HepG2 (cell line): ENCODE measurements around the gene NCOA6. TPM values are rescaled to one million over a fixed set of nuclear protein-coding genes. Genes with fewer than 3 reads are reported as not detected.

ENCODE experiments used
- BCLAF1 ChIP-seq: fragments of 450-650 bp; IDR thresholded peaks from 2 replicates; pipeline ENCODE4 v1.6.1; 2017; ENCODE audit warnings: mild to moderate bottlenecking
- CSRNP1 ChIP-seq: sonication (generic); formaldehyde crosslinking; IDR thresholded peaks from 2 replicates; pipeline ENCODE4 v1.8.1; 2023; ENCODE audit warnings: mild to moderate bottlenecking, missing genetic modification reagents
- E2F1 ChIP-seq: sonication (generic); formaldehyde crosslinking; IDR thresholded peaks from 2 replicates; pipeline ENCODE4 v1.5.0; 2020; ENCODE audit warnings: missing genetic modification reagents
- ETS1 ChIP-seq: sonication (generic); formaldehyde crosslinking; IDR thresholded peaks from 2 replicates; pipeline ENCODE4 v1.4.0; 2020; ENCODE audit warnings: missing genetic modification reagents
- GLI4 ChIP-seq: sonication (generic); formaldehyde crosslinking; IDR thresholded peaks from 2 replicates; pipeline ENCODE4 v1.5.1; 2020; ENCODE audit warnings: missing genetic modification reagents, mild to moderate bottlenecking, moderate library complexity, borderline replicate concordance
- IKZF4 ChIP-seq: sonication (generic); formaldehyde crosslinking; IDR thresholded peaks from 2 replicates; pipeline ENCODE4 v1.5.1; 2020; ENCODE audit warnings: borderline replicate concordance, mild to moderate bottlenecking, low read depth, missing genetic modification reagents; ENCODE audit errors: not compliant biosample characterization
- IRF9 ChIP-seq: sonication (generic); formaldehyde crosslinking; IDR thresholded peaks from 2 replicates; pipeline ENCODE4 v1.8.0; 2022; ENCODE audit warnings: missing genetic modification reagents, mild to moderate bottlenecking, borderline replicate concordance
- NKX3-1 ChIP-seq: sonication (generic); formaldehyde crosslinking; IDR thresholded peaks from 2 replicates; pipeline ENCODE4 v1.5.0; 2020; ENCODE audit warnings: missing genetic modification reagents
- PHB2 ChIP-seq: fragments of 450-650 bp; IDR thresholded peaks from 2 replicates; pipeline ENCODE4 v1.6.1; 2018; ENCODE audit not compliant: partially characterized antibody
- PHF5A ChIP-seq: IDR thresholded peaks from one replicate; pipeline ENCODE4 v1.6.1; 2018; ENCODE audit warnings: low read depth, missing genetic modification reagents; ENCODE audit not compliant: unreplicated experiment
- PRPF4 ChIP-seq: fragments of 200-400 bp; formaldehyde crosslinking; IDR thresholded peaks from 2 replicates; pipeline ENCODE4 v1.6.1; 2016; ENCODE audit warnings: low read length, low read depth; ENCODE audit not compliant: poor library complexity, severe bottlenecking
- RFX3 ChIP-seq: IDR thresholded peaks from 2 replicates; pipeline ENCODE4 v1.6.1; 2016; ENCODE audit warnings: missing biosample characterization, missing genetic modification reagents
- SMC3 ChIP-seq: IDR thresholded peaks from 2 replicates; pipeline ENCODE4 v1.6.1; 2011; ENCODE audit warnings: low read length, improper control_type of control experiment
- ZEB1 ChIP-seq: IDR thresholded peaks from 2 replicates; pipeline ENCODE4 v1.6.1; 2012; ENCODE audit warnings: mild to moderate bottlenecking, low read depth, inconsistent platforms; ENCODE audit not compliant: insufficient replicate concordance
- ZKSCAN8 ChIP-seq: IDR thresholded peaks from 2 replicates; pipeline ENCODE4 v1.6.1; 2016; ENCODE audit warnings: borderline replicate concordance, missing genetic modification reagents, missing compliant biosample characterization
- ZNF205 ChIP-seq: IDR thresholded peaks from 2 replicates; pipeline ENCODE4 v1.6.1; 2018; ENCODE audit warnings: missing biosample characterization, missing genetic modification reagents
- ZNF460 ChIP-seq: sonication (generic); formaldehyde crosslinking; IDR thresholded peaks from 2 replicates; pipeline ENCODE4 v1.5.1; 2020; ENCODE audit warnings: missing genetic modification reagents, mild to moderate bottlenecking, borderline replicate concordance
- ZNF513 ChIP-seq: sonication (generic); formaldehyde crosslinking; conservative IDR thresholded peaks from 2 replicates; pipeline ENCODE4 v1.5.0; 2020; ENCODE audit warnings: missing genetic modification reagents
- ZNF879 ChIP-seq: sonication (generic); formaldehyde crosslinking; IDR thresholded peaks from 2 replicates; pipeline ENCODE4 v1.8.1; 2023; ENCODE audit warnings: missing genetic modification reagents
- polyA plus RNA-seq, 8 experiments: library from polyadenylated mRNA; depleted of rRNA in 3 of 8; stranded (reverse) in 7 of 8; unstranded in 1 of 8; fragments of >200 nt; fragmentation: Illumina TruSeq in 4 of 8; extraction: Trizol in 4 of 8; gene quantifications; 2 replicates each; pipeline versions ENCODE4 v1.2.1 to v1.2.3, GENCODE V29; 2011 to 2016; ENCODE audit warnings: low read depth in 4 of 8, missing spikeins in 1 of 8, mixed read lengths in 1 of 8; ENCODE audit not compliant: insufficient read depth in 1 of 8
- total RNA-seq, 5 experiments: library from RNA; depleted of rRNA; stranded (reverse); fragments of >200 nt; fragmentation: Illumina TruSeq; extraction: Trizol; gene quantifications; 2 replicates each; pipeline ENCODE4 v1.2.3, GENCODE V29; 2016; ENCODE audit warnings: low read depth in 1 of 5

Gene NCOA6
- total and polyA plus RNA-seq, 2 of the 13 experiments (the other 11 are each of a cell fraction or from before 2014, with no cell fraction given), result 11.2 to 29.3 TPM

GRCh38 chr20:34717230-34718095 is 108.0 kb downstream of the NCOA6 start (continued):
- TF ChIP-seq CSRNP1, result peak; percentile 71; the same call in 1 of the 2 replicates
- peak; percentile 68 for TF ChIP-seq ZEB1
- TF ChIP-seq E2F1, result no peak
- no peak for TF ChIP-seq NKX3-1 (CRISPR knock-in tag)
- no peak for TF ChIP-seq PHB2
- no peak for TF ChIP-seq PHF5A (CRISPR knock-in tag)
- TF ChIP-seq ZNF879 (CRISPR knock-in tag), result no peak
- TF ChIP-seq ZNF513 (CRISPR knock-in tag), result no peak
- peak; percentile 99 for TF ChIP-seq ZNF460 (CRISPR knock-in tag)
- TF ChIP-seq IKZF4 (CRISPR knock-in tag), result no peak
- TF ChIP-seq PRPF4, result no peak
- TF ChIP-seq ETS1 (CRISPR knock-in tag), result no peak
- TF ChIP-seq BCLAF1, result no peak
- no peak; the same call in 1 of the 2 replicates for TF ChIP-seq ZKSCAN8 (CRISPR knock-in tag)
- TF ChIP-seq ZNF205 (CRISPR knock-in tag), result no peak
- no peak for TF ChIP-seq IRF9
- peak; percentile 26; the same call in 1 of the 2 replicates for TF ChIP-seq SMC3
- no peak for TF ChIP-seq GLI4 (CRISPR knock-in tag)
- TF ChIP-seq RFX3 (CRISPR knock-in tag), result no peak
